ENCODE results near the gene RTP3. TPM values are rescaled to one million over a fixed set of nuclear protein-coding genes. Genes with fewer than 3 reads are reported as not detected.

RTP3 gene
- total and polyA plus RNA-seq, 8 donors: not detected

DNA sequence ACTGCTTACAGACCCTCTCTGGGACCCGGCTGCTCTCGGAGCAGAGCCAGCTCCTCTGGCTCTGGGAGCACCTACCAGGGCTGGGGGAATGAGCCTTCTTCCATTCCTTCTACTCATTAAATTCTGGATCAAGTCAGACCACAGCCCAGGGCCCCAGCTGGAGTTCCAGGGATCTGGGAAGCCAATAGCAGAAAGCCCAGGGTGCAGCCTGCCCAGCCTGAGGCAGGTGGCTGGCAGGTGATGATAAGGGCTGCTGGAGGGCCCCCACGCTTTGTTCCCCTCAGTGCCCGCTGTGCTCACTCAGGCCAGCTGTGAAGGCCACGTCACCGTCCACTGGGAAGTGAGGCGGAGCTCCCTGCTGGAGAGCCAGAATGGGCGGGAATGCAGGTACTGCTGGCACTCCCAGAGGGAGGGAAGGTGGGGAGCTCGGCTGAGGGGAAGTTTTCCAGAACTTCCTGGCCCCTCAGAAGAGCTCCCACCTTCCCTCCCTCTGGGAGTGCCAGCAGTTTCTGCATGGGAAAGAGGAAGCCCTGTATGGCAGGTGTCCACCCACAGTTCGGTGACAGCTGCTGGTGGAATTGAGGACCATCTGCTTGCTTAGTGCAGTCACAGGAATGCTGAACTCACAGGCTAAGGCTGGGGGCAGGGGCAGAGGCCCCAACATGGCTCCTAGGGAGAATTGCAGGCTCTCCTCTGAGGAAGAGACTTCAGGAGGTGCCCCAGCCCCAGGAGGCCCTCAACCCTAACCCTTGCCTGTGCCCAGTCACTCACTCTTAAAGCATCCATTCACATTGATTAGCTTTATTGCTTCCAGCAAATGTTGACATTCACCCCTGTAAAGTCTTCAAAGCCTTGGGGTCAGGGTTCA lies 12.6 kb upstream of the RTP3 start:
- no peak overlapping the region for H3K4me3 ChIP-seq
- TF ChIP-seq, protein P1, sequence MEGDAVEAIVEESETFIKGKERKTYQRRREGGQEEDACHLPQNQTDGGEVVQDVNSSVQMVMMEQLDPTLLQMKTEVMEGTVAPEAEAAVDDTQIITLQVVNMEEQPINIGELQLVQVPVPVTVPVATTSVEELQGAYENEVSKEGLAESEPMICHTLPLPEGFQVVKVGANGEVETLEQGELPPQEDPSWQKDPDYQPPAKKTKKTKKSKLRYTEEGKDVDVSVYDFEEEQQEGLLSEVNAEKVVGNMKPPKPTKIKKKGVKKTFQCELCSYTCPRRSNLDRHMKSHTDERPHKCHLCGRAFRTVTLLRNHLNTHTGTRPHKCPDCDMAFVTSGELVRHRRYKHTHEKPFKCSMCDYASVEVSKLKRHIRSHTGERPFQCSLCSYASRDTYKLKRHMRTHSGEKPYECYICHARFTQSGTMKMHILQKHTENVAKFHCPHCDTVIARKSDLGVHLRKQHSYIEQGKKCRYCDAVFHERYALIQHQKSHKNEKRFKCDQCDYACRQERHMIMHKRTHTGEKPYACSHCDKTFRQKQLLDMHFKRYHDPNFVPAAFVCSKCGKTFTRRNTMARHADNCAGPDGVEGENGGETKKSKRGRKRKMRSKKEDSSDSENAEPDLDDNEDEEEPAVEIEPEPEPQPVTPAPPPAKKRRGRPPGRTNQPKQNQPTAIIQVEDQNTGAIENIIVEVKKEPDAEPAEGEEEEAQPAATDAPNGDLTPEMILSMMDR (IDR thresholded peaks at IDR 0.05): no peak
- peak in 2 of 3 donors; percentile 22 to 56 for TF ChIP-seq POLR2AphosphoS5 (IDR thresholded peaks at IDR 0.05)
- no peak for TF ChIP-seq EP300 (IDR thresholded peaks at IDR 0.05)
- TF ChIP-seq POLR2A (IDR thresholded peaks at IDR 0.05): no peak
- peak overlapping the region; percentile 69 to 83 (median 76) for H3K27ac ChIP-seq
- no peaks in the 10 kb centered on the region for H3K9me3 ChIP-seq
- 30 to 58% (median 35%) methylated on average over 8 to 10 of the region's 10 CpGs for WGBS, 5 donors
- DNase-seq: peak; percentile 89 to 92
- H3K4me1 ChIP-seq: peaks cover 8 to 23% (median 14%) of the 10 kb centered on the region in 4 donors
- peaks cover 0 to 3% (median 0%) of the 10 kb centered on the region in 3 donors for H3K27me3 ChIP-seq
- intact Hi-C loops (cut with DNase I; ENCODE audit: low total_unique reads): loop anchor here (5.0 kb wide), 2 partner anchors 72 to 142 kb away; no protein-coding TSS in a partner anchor
- no peaks in the 10 kb centered on the region for H3K36me3 ChIP-seq

DNA sequence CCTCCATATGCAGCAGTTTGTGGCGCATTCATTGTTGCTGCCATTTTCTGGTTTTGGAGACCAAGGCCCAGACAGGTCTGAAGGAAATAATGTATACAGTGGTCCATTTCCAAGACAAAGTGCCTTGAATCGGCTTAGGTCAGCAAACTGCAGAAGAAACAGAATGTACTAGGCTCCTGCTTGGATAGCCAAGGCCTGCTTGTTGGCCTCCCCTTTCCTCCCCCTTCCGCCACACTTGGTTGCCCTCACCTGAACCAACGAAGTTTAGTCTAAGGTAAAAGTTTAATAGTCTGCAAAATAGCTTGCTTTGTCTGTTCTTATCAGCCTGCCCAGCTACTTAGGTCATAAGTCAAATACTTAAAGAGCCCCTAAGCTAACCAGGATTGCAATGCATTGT lies 12.0 kb upstream of the RTP3 start:
- Histone ChIP-seq H3K9me3 (no peaks in the 10 kb centered on the region), H3K27ac (peak overlapping the region; percentile 69 to 83 (median 76)), H3K36me3 (no peaks in the 10 kb centered on the region), H3K4me1 (peaks cover 8 to 23% (median 16%) of the 10 kb centered on the region in 4 donors), H3K27me3 (peaks cover 0 to 3% (median 0%) of the 10 kb centered on the region in 3 donors), H3K4me3 (no peak overlapping the region)
- DNase-seq: peak in 1 of 2 donors; percentile 38
- peak in 1 of 3 donors; percentile 17 for TF ChIP-seq POLR2AphosphoS5 (IDR thresholded peaks at IDR 0.05)
- TF ChIP-seq, protein P1 (IDR thresholded peaks at IDR 0.05): no peak
- intact Hi-C loops (cut with DNase I; ENCODE audit: low total_unique reads): loop anchor here (5.0 kb wide), 2 partner anchors 72 to 142 kb away; no protein-coding TSS in a partner anchor
- WGBS, 5 donors: 45 to 77% (median 66%) methylated on average over 4 of the region's 4 CpGs

DNA sequence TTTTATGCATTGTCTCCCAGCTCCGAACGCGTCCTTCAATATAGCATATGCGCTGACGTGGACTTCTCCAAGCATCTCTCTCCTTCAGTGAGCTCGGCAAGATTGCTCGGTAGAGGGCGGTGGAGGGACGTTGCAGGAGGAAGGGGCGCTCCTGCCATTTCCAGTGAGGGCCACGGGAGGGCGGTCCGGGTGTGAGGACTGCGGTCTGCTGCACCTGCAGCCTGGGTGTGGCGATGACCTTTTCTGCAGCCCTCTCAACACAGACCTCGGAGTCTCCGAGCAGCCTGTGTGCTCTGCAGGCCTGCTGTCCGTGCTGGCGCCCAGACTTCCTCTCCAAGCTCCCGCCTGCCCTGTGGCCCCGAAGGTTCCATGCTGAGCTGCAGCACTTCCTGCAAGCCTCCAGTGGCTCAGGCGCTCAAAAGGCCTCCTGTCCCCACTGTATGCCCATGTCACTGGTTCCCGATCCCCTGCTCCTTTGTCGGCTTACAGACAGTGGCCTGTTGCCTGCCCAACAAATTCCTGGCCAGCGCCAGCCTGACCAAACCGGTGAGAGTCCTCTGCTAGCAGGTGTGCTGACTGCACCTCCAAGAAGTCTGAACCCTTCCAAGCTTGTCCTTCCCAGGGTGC lies 8.9 kb upstream of the RTP3 start:
- Histone ChIP-seq H3K4me3 (peak overlapping the region in 2 of 4 donors; percentile 21 to 27), H3K36me3 (no peaks in the 10 kb centered on the region), H3K4me1 (peaks cover 11 to 26% (median 21%) of the 10 kb centered on the region in 4 donors), H3K27ac (peak overlapping the region; percentile 9 to 57 (median 42)), H3K27me3 (peaks cover 0 to 3% (median 0%) of the 10 kb centered on the region in 3 donors), H3K9me3 (no peaks in the 10 kb centered on the region)
- peak; percentile 97 for DNase-seq
- TF ChIP-seq POLR2A (IDR thresholded peaks at IDR 0.05) (no peak), POLR2AphosphoS5 (IDR thresholded peaks at IDR 0.05) (peak in 2 of 3 donors; percentile 41 to 86), EP300 (IDR thresholded peaks at IDR 0.05) (no peak)
- TF ChIP-seq, protein P1 (IDR thresholded peaks at IDR 0.05): peak in 6 of 7 experiments; percentile 21 to 100 (median 96)
- intact Hi-C loops (cut with DNase I; ENCODE audit: low total_unique reads): loop anchor here (5.0 kb wide), 2 partner anchors 68 to 138 kb away; no protein-coding TSS in a partner anchor
- 3 to 12% (median 8%) methylated on average over 16 to 26 of the region's 26 CpGs for WGBS, 5 donors

DNA sequence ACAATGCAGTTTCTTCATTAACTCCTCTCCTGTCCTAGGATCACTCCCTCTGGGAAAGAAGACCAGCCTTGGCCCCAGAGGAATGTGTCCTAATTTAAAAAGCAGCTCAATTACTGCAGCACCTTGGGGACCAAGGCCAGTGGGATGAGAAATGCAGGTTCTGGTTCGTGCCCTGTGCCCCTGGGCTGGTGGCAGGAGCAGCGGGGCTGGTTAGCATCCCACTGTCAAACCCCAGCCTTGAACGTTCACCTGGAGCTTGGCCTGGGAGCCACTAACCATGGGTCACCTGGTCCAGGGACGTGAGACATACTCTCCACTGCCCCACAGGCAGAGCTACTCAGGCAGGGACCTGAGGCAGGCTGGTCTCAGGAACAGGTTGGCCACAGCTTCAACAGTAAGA lies 8.4 kb upstream of the RTP3 start:
- Histone ChIP-seq H3K27ac (peak overlapping the region; percentile 9 to 57 (median 42)), H3K27me3 (peaks cover 0 to 1% (median 0%) of the 10 kb centered on the region in 3 donors), H3K36me3 (no peaks in the 10 kb centered on the region), H3K4me1 (peaks cover 11 to 26% (median 21%) of the 10 kb centered on the region in 4 donors), H3K4me3 (no peak overlapping the region), H3K9me3 (no peaks in the 10 kb centered on the region)
- intact Hi-C loops (cut with DNase I; ENCODE audit: low total_unique reads): loop anchor here (5.0 kb wide), 2 partner anchors 68 to 138 kb away; no protein-coding TSS in a partner anchor
- TF ChIP-seq POLR2A (IDR thresholded peaks at IDR 0.05) (no peak), EP300 (IDR thresholded peaks at IDR 0.05) (no peak), POLR2AphosphoS5 (IDR thresholded peaks at IDR 0.05) (no peak)
- TF ChIP-seq, protein P1 (IDR thresholded peaks at IDR 0.05): no peak
- no peak for DNase-seq
- 77 to 88% (median 85%) methylated on average over 4 of the region's 4 CpGs for WGBS, 5 donors

Measured in stomach (tissue), 9 donors.